Medulla oblongata (tissue), 1 donor: ENCODE results near the gene HTR1E.
"Not testable (repeated sequence)": the region's sequence is repeated elsewhere in the genome, so short reads cannot be mapped to it uniquely, and the experiment has no call there.

Experiments used
- DNase-seq: peaks from one replicate; pipeline ENCODE4 v3.0.0-alpha.2; 2015; ENCODE audit errors: extremely low spot score

Gene HTR1E

DNA sequence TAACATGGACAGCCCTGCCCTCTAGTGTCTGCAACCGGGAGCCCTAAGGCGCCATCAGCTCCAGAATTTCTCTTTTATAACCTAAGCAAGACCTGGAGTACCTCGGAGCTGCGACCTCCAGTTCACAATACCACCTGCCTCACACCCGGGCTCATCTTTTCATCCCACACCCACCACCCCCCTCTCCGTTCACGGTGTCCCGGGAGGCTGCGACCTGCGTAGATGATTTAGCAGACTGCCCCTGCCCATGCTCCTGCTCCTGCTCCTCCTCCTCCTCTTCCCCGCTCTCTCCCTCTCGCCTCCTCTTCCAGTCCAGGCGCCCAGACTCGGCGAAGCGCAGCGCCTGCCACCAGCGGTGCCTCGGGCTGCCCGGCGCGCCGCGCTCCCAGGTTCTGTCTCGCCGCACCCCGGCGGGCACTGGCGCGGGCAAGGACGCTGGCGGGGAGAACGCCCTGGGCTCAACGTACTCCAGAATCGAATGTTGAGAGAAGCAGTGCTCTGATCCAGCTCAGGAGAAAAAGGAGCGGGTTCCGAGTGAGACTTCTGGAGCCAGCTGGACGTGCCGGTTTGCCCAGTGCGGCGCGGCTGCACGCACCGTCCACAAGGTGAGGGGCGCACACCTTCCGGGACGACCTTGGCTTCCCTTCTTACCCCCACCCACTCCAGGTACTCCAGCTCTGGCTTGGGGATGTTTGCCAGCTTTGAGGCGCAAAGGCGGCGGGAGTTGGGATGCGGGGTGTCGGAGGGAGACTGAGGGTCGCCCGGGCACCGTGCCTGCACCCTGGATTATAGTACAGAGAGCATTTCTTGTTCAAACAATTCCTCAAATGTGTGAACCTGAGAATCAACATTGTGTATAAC is at the start of gene HTR1E:
HTR1E (plus strand) TSS at position 310 of the 861 bp plus-strand sequence. CDS start 77,807 bp downstream, outside the sequence.
- peak; percentile 34 for DNase-seq

DNA sequence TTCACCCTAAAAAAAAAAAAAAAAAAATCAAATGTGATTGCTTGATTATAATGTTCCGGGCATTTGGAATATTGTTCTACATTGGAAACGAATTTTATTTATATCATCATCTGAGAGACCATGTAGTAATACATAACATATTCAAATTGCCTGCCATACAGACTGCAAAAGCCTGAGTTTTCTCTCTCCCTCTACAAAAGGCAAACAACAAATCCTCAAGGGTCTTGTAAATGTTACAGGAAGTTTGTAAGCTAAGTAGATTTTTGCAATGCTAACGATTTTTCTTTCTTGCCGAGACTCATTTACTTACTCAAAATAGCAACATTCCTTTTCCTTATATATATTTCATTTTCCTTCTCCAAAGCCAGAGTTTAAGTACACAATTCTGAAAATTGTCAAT is 49.0 kb upstream of the HTR1E start:
- DNase-seq: no peak

GRCh38 chr6:86897265-86897664 is 40.1 kb upstream of the HTR1E start:
- DNase-seq: not testable (repeated sequence)

DNA sequence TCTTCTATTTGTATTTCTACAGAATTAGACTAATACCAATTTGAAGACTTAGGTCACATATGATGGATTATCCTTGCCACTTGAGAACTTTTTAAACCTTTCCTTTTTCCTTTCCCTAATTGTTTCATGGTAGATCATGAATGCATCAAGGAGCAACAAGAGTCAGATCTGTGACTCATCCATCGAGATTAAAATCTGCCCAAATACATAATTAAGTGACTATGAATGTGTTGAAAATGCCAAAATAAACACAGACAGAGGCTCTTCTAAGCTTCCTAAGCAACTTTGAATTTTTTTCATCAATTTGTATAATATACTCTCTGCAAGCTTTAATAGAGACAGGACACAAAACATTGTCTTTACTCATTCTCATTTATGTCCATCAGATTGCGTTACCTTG is 23.5 kb upstream of the HTR1E start:
- DNase-seq: no peak

DNA sequence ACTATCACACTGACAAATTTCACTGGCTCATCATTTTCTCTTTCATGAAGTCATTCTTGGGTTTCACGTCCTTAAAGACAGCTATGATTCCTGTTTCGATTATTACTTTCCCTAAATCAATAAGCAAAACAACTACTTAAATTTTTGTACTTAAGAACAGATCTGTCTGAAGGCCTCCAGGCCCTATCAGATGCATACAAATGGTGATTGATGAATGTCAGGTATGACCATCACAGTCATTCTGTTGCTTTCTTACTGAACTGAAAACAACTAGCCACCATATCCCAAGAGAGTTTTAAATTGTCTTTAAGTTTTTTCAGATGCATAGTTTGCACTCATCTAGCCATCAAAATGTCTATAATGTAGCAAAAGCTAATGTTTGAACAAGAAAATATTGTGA is 20.9 kb upstream of the HTR1E start:
- DNase-seq: no peak

GRCh38 chr6:86927138-86927537 is 10.2 kb upstream of the HTR1E start:
- DNase-seq: not testable (repeated sequence)

GRCh38 chr6:86927859-86928258 is 9.5 kb upstream of the HTR1E start:
- DNase-seq: not testable (repeated sequence)

- no peak for DNase-seq
Measured at GRCh38 chr6:86934365-86934764, 3.0 kb upstream of the HTR1E start.

DNA sequence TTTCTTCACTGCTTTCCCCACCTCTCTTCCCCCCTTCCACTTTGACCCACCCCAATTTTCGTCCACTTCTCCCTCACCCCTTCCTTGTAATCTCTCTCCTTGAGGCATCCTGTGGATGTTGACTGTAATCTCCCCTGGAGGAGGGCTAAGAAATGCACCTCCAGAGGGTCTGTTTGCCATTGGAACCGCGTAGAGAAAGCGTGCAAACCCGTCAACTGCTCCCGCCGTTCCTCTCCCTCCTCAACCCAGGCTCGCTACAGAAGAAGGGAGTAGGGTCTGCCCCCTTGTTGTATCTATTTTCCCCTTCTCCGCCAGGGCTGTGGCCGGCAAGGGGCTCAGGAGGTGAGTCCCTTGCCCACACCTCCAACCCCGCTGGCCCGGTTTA is 502 bp upstream of the HTR1E start:
- no peak for DNase-seq

GRCh38 chr6:86938814-86939213 is 1.5 kb downstream of the HTR1E start:
- DNase-seq: no peak

DNA sequence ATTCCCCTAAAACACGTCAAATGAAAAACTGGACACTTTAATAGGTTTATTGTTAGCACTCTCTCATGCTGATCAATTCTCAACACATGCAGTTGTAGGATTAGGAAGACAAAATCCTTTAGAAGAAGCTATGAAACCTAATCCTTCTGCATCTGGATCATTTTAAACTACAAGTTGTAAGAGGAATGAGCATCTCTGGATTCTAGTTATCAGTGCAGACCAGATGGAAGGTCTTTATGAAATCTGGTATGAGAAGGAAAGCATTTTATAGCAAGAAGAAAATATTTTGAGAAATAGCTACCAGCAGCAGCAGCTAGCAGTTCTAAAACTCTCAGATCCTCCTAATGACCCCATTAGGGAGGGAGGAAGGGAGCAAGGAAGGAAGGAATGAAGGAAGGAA is 4.1 kb downstream of the HTR1E start:
- DNase-seq: no peak

GRCh38 chr6:86942769-86943516 is 5.6 kb downstream of the HTR1E start:
- DNase-seq: no peak

- no peak for DNase-seq
Measured at GRCh38 chr6:86943819-86944407, 6.6 kb downstream of the HTR1E start.

DNA sequence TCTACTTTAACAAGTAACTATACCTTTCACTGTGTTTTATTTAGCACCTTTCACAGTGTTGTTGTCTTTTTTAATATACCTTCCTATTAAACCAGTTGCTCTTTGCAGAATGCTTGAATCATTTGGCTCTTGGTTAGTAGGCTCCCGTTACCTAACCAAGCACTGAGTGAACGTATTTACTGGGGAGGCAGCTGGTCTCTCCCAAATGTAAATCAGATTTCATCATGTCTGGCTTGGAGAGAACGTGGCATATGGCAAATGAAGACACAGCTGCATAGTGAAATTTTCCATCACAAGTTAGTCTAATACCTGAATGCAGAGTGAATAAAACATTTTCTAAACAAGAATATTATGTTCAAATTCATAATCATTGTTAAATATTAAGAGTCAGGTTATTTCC is 12.4 kb downstream of the HTR1E start:
- no peak for DNase-seq

GRCh38 chr6:86952991-86953390 is 15.7 kb downstream of the HTR1E start:
- DNase-seq: no peak

GRCh38 chr6:86959656-86960055 is 22.3 kb downstream of the HTR1E start:
- no peak for DNase-seq

- no peak for DNase-seq
Measured at GRCh38 chr6:86961455-86962200, 24.3 kb downstream of the HTR1E start.

DNA sequence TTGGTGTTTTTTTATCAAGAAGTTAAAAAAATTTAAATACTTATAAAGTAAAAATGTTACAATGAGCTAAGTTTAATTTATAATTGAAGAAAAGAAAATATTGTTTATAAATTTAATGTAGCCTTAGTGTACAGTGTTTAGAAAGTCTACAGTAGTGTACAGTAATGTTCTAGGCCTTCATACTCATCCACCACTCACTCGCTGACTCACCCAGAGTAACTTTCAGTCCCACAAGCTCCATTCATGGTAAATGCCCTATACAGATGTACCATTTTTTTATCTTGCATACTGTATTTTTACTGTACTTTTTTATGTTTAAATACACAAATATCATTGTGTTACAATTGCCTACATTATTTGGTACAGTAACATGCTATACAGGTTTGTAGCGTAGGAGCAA is 26.0 kb downstream of the HTR1E start:
- no peak for DNase-seq

DNA sequence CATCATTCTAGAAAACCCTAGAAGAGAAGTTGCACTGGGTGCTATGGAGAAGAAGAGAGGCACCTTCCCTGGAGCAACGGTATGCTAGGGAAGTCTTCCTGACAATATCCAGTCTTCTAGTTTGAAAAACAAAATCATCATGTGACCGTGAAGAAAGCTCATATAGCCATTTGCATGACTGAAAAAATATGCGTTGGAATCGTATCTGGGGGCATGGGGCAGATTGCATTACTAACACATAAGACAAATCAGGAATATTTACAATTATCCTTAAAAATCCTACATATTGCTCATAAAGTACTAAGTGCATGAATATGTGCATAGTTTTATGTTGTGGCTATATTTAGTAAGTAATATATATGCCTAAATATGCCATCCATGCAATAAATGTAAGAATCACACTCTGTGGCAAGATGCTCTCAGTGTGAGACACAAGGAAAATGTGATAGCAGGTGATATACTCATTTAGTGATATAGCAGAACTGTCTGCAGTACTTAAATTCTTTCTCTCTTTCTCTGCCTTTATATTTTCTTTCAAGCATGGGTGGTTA is 26.8 kb downstream of the HTR1E start:
- DNase-seq: no peak

GRCh38 chr6:86966271-86966670 is 28.9 kb downstream of the HTR1E start:
- no peak for DNase-seq

DNA sequence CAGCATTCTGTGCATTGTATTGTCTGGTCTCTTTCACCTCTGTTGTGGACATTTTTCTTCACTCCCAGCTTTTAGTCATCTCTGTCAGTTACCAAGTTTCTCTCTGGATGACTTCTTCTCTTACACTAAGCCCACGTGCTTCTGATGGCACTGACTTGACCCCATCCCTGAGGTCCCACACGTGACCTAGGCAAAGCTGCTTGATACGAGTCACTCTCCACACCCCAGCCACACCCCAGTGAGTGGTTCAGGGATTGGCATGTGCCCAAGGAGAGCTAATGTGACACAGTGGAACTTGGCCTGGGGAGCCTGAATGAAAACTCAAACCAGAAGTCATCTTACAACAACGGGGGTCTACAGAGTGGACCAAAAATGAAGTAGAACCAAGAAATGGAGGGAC is 32.2 kb downstream of the HTR1E start:
- DNase-seq: no peak

DNA sequence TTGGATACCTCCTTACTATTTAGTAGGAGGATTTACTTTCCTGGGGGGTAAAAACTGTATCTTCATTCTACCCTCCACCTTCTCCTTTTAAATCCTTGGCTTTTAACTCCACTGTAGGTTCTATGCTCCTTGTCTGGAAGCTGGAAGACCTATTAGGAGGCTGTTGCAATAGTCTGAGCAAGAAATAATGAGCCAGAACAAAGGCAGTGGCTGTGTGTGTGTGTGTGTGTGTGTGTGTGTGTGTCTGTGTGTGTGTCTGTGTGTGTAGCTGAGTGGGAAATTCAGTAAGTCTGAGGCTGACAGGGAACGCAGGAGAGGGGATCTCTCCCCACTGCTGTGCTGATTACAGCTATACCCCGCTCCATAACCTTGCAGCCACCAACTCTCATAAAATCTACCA is 35.8 kb downstream of the HTR1E start:
- DNase-seq: no peak
